HepG2 (cell line): Measurements from ENCODE around the gene LCE3C. TPM values are rescaled to one million over a fixed set of nuclear protein-coding genes. Genes with fewer than 3 reads are reported as not detected.

Source experiments
- ATAC-seq: fragments of 200-7000 bp; cut with Tn5 transposase; 3 replicates; pipeline ENCODE4 v1.9.1; 2020; ENCODE audit warnings: mild to moderate bottlenecking, moderate library complexity
- BruUV-seq: library from RNA; stranded (reverse); fragments of 400-500 nt; replicated peaks from 2 replicates; lab custom pipeline; 2021; lab: Mats Ljungman, UMichigan
- CTCF ChIA-PET: fragments of 300-600 bp; formaldehyde crosslinking; extraction: SDS; loops from one replicate; lab custom pipeline; 2021; ENCODE audit warnings: low total read pairs, inconsistent platforms, low intra/inter-chr PET ratio; lab: Yijun Ruan, JAX
- POLR2A ChIA-PET: fragments of 350-600 bp; sonication (Branson Sonifier 250); formaldehyde crosslinking; loops from one replicate; lab custom pipeline; 2020; ENCODE audit warnings: antibody characterized with exemption, inconsistent platforms; lab: Yijun Ruan, JAX
- DNase-seq: peaks from one replicate; pipeline ENCODE4 v3.0.0-alpha.2; 2015; ENCODE audit warnings: low spot score
- FAIRE-seq: peaks from 3 replicates; lab custom pipeline; 2011; peaks lifted over from hg19 to GRCh38; lab: Jason Lieb, UNC
- H2AFZ ChIP-seq: one replicate; pipeline ENCODE4 v1.6.1; 2011; ENCODE audit warnings: low read length, inconsistent platforms
- H3K27ac ChIP-seq: fragments of 300-600 bp; 3 replicates; pipeline ENCODE4 v1.8.0; 2011; ENCODE audit warnings: mixed run types, mild to moderate bottlenecking, mixed read lengths, low read length, inconsistent platforms; ENCODE audit not compliant: insufficient read depth; ENCODE audit errors: extremely low read length
- H3K27me3 ChIP-seq, 2 experiments: fragments of 200-600 bp in 1 of 2; 2 replicates in 1 of 2; 3 replicates in 1 of 2; pipeline versions ENCODE4 v1.6.0 to v1.8.0; 2011; ENCODE audit warnings: low read length in 2 of 2, mild to moderate bottlenecking in 2 of 2, moderate library complexity in 2 of 2, inconsistent platforms in 1 of 2; ENCODE audit not compliant: insufficient read depth in 2 of 2, control insufficient read depth in 1 of 2
- H3K36me3 ChIP-seq, 2 experiments: fragments of 200-600 bp in 1 of 2; replicated peaks in 1 of 2; 2 replicates in 1 of 2; 3 replicates in 1 of 2; pipeline versions ENCODE4 v1.5.1 to v1.8.0; 2011; ENCODE audit warnings: low read length in 2 of 2, inconsistent platforms in 1 of 2; ENCODE audit not compliant: insufficient read depth in 2 of 2, control insufficient read depth in 1 of 2
- H3K4me1 ChIP-seq: 2 replicates; pipeline ENCODE4 v1.5.1; 2012; ENCODE audit warnings: low read length, inconsistent platforms; ENCODE audit not compliant: insufficient read depth
- H3K4me2 ChIP-seq: 2 replicates; pipeline ENCODE4 v1.6.0; 2011; ENCODE audit warnings: low read depth, low read length, inconsistent platforms
- H3K4me3 ChIP-seq, 3 experiments: fragments of 200-600 bp in 1 of 3; sonication (generic), shearing (Covaris generic) in 1 of 3; replicated peaks in 1 of 3; 2 replicates each; pipeline ENCODE4 v1.5.1; 2011 to 2016; ENCODE audit warnings: low read length in 3 of 3, inconsistent platforms in 2 of 3, low read depth in 2 of 3, mild to moderate bottlenecking in 2 of 3, control low read depth in 1 of 3, mixed read lengths in 1 of 3; ENCODE audit not compliant: insufficient read depth in 1 of 3
- H3K79me2 ChIP-seq: one replicate; pipeline ENCODE4 v1.6.1; 2011; ENCODE audit warnings: low read length, inconsistent platforms; ENCODE audit not compliant: insufficient read depth
- H3K9ac ChIP-seq: 2 replicates; pipeline ENCODE4 v1.6.0; 2011; ENCODE audit warnings: mild to moderate bottlenecking, low read depth, low read length, inconsistent platforms; ENCODE audit not compliant: insufficient read depth
- H3K9me3 ChIP-seq: 2 replicates; pipeline ENCODE4 v1.5.1; 2012; ENCODE audit warnings: mild to moderate bottlenecking, low read length
- H4K20me1 ChIP-seq: 2 replicates; pipeline ENCODE4 v1.6.0; 2011; ENCODE audit warnings: inconsistent platforms, mild to moderate bottlenecking, low read length, moderate library complexity; ENCODE audit not compliant: insufficient read depth
- ERF ChIP-seq: IDR thresholded peaks from 2 replicates; pipeline ENCODE4 v1.6.1; 2018; ENCODE audit warnings: missing biosample characterization, missing genetic modification reagents
- HNF4G ChIP-seq, 2 experiments: sonication (generic) in 1 of 2; formaldehyde crosslinking in 1 of 2; IDR thresholded peaks; 2 replicates each; pipeline versions ENCODE4 v1.4.0 to v1.6.1; 2011 to 2020; ENCODE audit warnings: borderline replicate concordance in 2 of 2, low read depth in 2 of 2, mild to moderate bottlenecking in 2 of 2, low read length in 1 of 2, missing genetic modification reagents in 1 of 2, moderate library complexity in 1 of 2
- HOXA5 ChIP-seq: sonication (generic); formaldehyde crosslinking; IDR thresholded peaks from 2 replicates; pipeline ENCODE4 v1.4.0; 2020; ENCODE audit warnings: missing genetic modification reagents
- MAZ ChIP-seq, 2 experiments: sonication (generic) in 1 of 2; formaldehyde crosslinking in 1 of 2; IDR thresholded peaks; 2 replicates each; pipeline versions ENCODE4 v1.5.0 to v1.6.1; 2012 to 2020; ENCODE audit warnings: low read depth in 2 of 2, mild to moderate bottlenecking in 2 of 2, borderline replicate concordance in 1 of 2, improper control_type of control experiment in 1 of 2, low read length in 1 of 2, missing genetic modification reagents in 1 of 2, moderate library complexity in 1 of 2
- NCOA2 ChIP-seq: sonication (generic); formaldehyde crosslinking; IDR thresholded peaks from 2 replicates; pipeline ENCODE4 v1.8.0; 2022; ENCODE audit warnings: inconsistent platforms
- NFKB2 ChIP-seq: sonication (generic); formaldehyde crosslinking; IDR thresholded peaks from 2 replicates; pipeline ENCODE4 v1.4.0; 2020; ENCODE audit warnings: missing genetic modification reagents, borderline replicate concordance
- TEAD2 ChIP-seq: sonication (generic); formaldehyde crosslinking; IDR thresholded peaks from 2 replicates; pipeline ENCODE4 v1.9.0; 2021; ENCODE audit warnings: missing genetic modification reagents
- TMF1 ChIP-seq: sonication (generic); formaldehyde crosslinking; IDR thresholded peaks from 2 replicates; pipeline ENCODE4 v1.8.1; 2022; ENCODE audit warnings: low read depth, missing genetic modification reagents
- ZNF17 ChIP-seq: sonication (generic); formaldehyde crosslinking; IDR thresholded peaks from 2 replicates; pipeline ENCODE4 v1.5.0; 2020; ENCODE audit warnings: mild to moderate bottlenecking, missing genetic modification reagents
- ZNF615 ChIP-seq: sonication (generic); formaldehyde crosslinking; IDR thresholded peaks from 2 replicates; pipeline ENCODE4 v1.5.0; 2020; ENCODE audit warnings: mild to moderate bottlenecking, missing genetic modification reagents, borderline replicate concordance
- WGBS: methylation state at CpG from one replicate; pipeline ENCODE4 v1.1.6; 2017; ENCODE audit warnings: low lambda C conversion rate; 5-methylcytosine and 5-hydroxymethylcytosine counted together
- in situ Hi-C: cut with HindIII; loops from 2 replicates; pipeline ENCODE4 v1.10.0; 2017; ENCODE audit warnings: low pct_unique_long_range_greater_than_20kb; ENCODE audit not compliant: extremely low pct_ligation_motif_present
- intact Hi-C: fragments of 100-400 bp; cut with micrococcal nuclease; formaldehyde crosslinking; loops from one replicate; pipeline ENCODE4 v1.10.0; 2022; ENCODE audit not compliant: unreplicated experiment
- polyA plus RNA-seq, 8 experiments: library from polyadenylated mRNA; depleted of rRNA in 3 of 8; stranded (reverse) in 7 of 8; unstranded in 1 of 8; fragments of >200 nt; fragmentation: Illumina TruSeq in 4 of 8; extraction: Trizol in 4 of 8; gene quantifications; 2 replicates each; pipeline versions ENCODE4 v1.2.1 to v1.2.3, GENCODE V29; 2011 to 2016; ENCODE audit warnings: low read depth in 4 of 8, missing spikeins in 1 of 8, mixed read lengths in 1 of 8; ENCODE audit not compliant: insufficient read depth in 1 of 8
- total RNA-seq, 5 experiments: library from RNA; depleted of rRNA; stranded (reverse); fragments of >200 nt; fragmentation: Illumina TruSeq; extraction: Trizol; gene quantifications; 2 replicates each; pipeline ENCODE4 v1.2.3, GENCODE V29; 2016; ENCODE audit warnings: low read depth in 1 of 5
- TF ChIP-seq, protein P1 (sequence below): sonication (generic); formaldehyde crosslinking; conservative IDR thresholded peaks from 2 replicates; pipeline ENCODE4 v1.4.0; 2020; ENCODE audit warnings: missing genetic modification reagents
- TF ChIP-seq, protein P2 (sequence below): sonication (generic); formaldehyde crosslinking; IDR thresholded peaks from 2 replicates; pipeline ENCODE4 v1.8.0; 2022; ENCODE audit warnings: mild to moderate bottlenecking, missing genetic modification reagents; ENCODE audit not compliant: insufficient replicate concordance

LCE3C gene
- total and polyA plus RNA-seq, 2 of the 13 experiments (the other 11 are each of a cell fraction or from before 2014, with no cell fraction given), result not detected

DNA sequence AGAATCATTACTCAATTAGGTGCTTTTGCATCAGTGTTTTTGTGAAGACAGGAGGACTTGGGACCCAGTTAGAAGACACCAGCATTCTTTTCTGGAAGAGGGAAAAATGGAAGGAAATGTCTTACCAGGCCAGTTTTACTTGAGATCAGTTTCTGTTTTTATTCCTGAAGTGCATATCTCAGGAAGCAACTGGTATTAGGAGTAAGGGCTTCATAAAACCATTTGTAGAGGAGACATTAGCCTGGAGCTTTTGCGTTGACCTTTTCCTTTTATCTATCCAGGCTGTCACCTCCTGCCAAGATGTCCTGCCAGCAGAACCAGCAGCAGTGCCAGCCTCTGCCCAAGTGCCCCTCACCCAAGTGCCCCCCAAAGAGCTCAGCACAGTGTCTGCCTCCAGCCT lies 13.5 kb downstream of the LCE3C start, which contains the start of gene LCE3B:
Gene LCE3B, plus strand, starts transcription at position 301 of the 400 bp plus-strand sequence. Its CDS starts 0 bp downstream, at position 301.
- intact Hi-C loops, result no loop called here
- Histone ChIP-seq H2AFZ (no peak within 1 kb of the TSS), H3K79me2 (no peaks in the 10 kb centered on the region), H3K27me3 (no peaks in the 10 kb centered on the region), H3K4me3 (no peak within 1 kb of the TSS), H3K4me2 (no peak within 1 kb of the TSS), H4K20me1 (no peaks in the 10 kb centered on the region), H3K9me3 (no peaks in the 10 kb centered on the region)
- no TSS peak for BruUV-seq
- no CpG with 5 or more reads among the region's 1 CpG for WGBS
- POLR2A ChIA-PET, result no interaction called here
- no peak for DNase-seq
- no peak for FAIRE-seq
- no peak for TF ChIP-seq ZNF17
- no peak for TF ChIP-seq TEAD2 (CRISPR knock-in tag)
- TF ChIP-seq HNF4G (IDR thresholded peaks at IDR 0.05; ENCODE audit: borderline replicate concordance, low read depth, low read length), result no peak
- TF ChIP-seq HNF4G (CRISPR knock-in tag; IDR thresholded peaks at IDR 0.05; ENCODE audit: borderline replicate concordance, low read depth), result no peak
- TF ChIP-seq, protein P1, sequence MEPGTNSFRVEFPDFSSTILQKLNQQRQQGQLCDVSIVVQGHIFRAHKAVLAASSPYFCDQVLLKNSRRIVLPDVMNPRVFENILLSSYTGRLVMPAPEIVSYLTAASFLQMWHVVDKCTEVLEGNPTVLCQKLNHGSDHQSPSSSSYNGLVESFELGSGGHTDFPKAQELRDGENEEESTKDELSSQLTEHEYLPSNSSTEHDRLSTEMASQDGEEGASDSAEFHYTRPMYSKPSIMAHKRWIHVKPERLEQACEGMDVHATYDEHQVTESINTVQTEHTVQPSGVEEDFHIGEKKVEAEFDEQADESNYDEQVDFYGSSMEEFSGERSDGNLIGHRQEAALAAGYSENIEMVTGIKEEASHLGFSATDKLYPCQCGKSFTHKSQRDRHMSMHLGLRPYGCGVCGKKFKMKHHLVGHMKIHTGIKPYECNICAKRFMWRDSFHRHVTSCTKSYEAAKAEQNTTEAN (CRISPR knock-in tag), result no peak
- TF ChIP-seq HOXA5 (CRISPR knock-in tag), result no peak
- TF ChIP-seq NFKB2 (CRISPR knock-in tag), result no peak
- no peak for TF ChIP-seq ERF (CRISPR knock-in tag)
- TF ChIP-seq NCOA2 (CRISPR knock-in tag), result no peak
- no peak for TF ChIP-seq ZNF615 (CRISPR knock-in tag)
- no peak for TF ChIP-seq TMF1 (CRISPR knock-in tag)
- TF ChIP-seq MAZ (IDR thresholded peaks at IDR 0.05; ENCODE audit: borderline replicate concordance, low read depth, low read length), result no peak
- no peak for TF ChIP-seq MAZ (CRISPR knock-in tag; IDR thresholded peaks at IDR 0.05; ENCODE audit: low read depth)
- TF ChIP-seq, protein P2, sequence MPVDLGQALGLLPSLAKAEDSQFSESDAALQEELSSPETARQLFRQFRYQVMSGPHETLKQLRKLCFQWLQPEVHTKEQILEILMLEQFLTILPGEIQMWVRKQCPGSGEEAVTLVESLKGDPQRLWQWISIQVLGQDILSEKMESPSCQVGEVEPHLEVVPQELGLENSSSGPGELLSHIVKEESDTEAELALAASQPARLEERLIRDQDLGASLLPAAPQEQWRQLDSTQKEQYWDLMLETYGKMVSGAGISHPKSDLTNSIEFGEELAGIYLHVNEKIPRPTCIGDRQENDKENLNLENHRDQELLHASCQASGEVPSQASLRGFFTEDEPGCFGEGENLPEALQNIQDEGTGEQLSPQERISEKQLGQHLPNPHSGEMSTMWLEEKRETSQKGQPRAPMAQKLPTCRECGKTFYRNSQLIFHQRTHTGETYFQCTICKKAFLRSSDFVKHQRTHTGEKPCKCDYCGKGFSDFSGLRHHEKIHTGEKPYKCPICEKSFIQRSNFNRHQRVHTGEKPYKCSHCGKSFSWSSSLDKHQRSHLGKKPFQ (CRISPR knock-in tag), result no peak
- TF ChIP-seq, all 625 proteins: peak for 0
- ATAC-seq, result no peak
- no peaks in the 10 kb centered on the region for H3K36me3 ChIP-seq
- no peak within 1 kb of the TSS for H3K27ac ChIP-seq
- H3K9ac ChIP-seq, result no peak within 1 kb of the TSS
- H3K4me1 ChIP-seq, result no peaks in the 10 kb centered on the region
- CTCF ChIA-PET, result no interaction called here
- in situ Hi-C loops, result no loop called here
